B cell (primary cell): ENCODE results near the gene CASZ1. TPM values are rescaled to one million over a fixed set of nuclear protein-coding genes. Genes with fewer than 3 reads are reported as not detected.

Source experiments
- ATAC-seq: fragments of 200-7000 bp; cut with Tn5 transposase; one replicate; pipeline ENCODE4 v1.10.0; 2021; ENCODE audit warnings: low read depth, mild to moderate bottlenecking, moderate number of reproducible peaks, moderate library complexity
- CTCF ChIA-PET: fragments of 350-600 bp; sonication (Branson Sonifier 250); formaldehyde crosslinking; loops from one replicate; lab custom pipeline; 2021; ENCODE audit warnings: antibody characterized with exemption, inconsistent platforms; lab: Charles Lee
- POLR2A ChIA-PET: fragments of 350-600 bp; sonication (Branson Sonifier 250); formaldehyde crosslinking; loops from one replicate; lab custom pipeline; 2021; ENCODE audit warnings: antibody characterized with exemption; lab: Charles Lee
- DNase-seq: peaks from one replicate; pipeline ENCODE4 v3.0.0; 2013
- H2AFZ ChIP-seq: 2 replicates; pipeline ENCODE4 v1.6.1; 2012; ENCODE audit warnings: mild to moderate bottlenecking, low read depth, low read length; ENCODE audit not compliant: insufficient read depth, poor library complexity, severe bottlenecking
- H3K27ac ChIP-seq, 2 donors: 1 replicate in 1 of 2; 2 replicates in 1 of 2; pipeline ENCODE4 v1.5.1; 2012 to 2013; ENCODE audit warnings: low read length in 2 of 2, mild to moderate bottlenecking in 2 of 2, moderate library complexity in 1 of 2
- H3K27me3 ChIP-seq, 4 experiments: fragments of 200-600 bp in 1 of 4; sonication (generic) in 1 of 4; replicated peaks in 1 of 4; 1 replicate in 2 of 4; 2 replicates in 2 of 4; pipeline versions ENCODE4 v1.6.1 to v1.7.0; 2013 to 2016; ENCODE audit warnings: low read length in 3 of 4, mild to moderate bottlenecking in 2 of 4, mixed read lengths in 1 of 4, moderate library complexity in 1 of 4; ENCODE audit not compliant: insufficient read depth in 4 of 4, control insufficient read depth in 3 of 4; ENCODE audit errors: control extremely low read depth in 1 of 4
- H3K36me3 ChIP-seq, 2 experiments: replicated peaks in 1 of 2; 1 replicate in 1 of 2; 2 replicates in 1 of 2; pipeline versions ENCODE4 v1.6.1 to v1.7.1; 2013; ENCODE audit warnings: low read length in 1 of 2; ENCODE audit not compliant: insufficient read depth in 2 of 2, control insufficient read depth in 1 of 2; ENCODE audit errors: control extremely low read depth in 1 of 2, extremely low read depth in 1 of 2
- H3K4me1 ChIP-seq, 2 donors: fragments of 200-600 bp in 1 of 2; sonication (generic) in 1 of 2; 1 replicate in 1 of 2; 2 replicates in 1 of 2; pipeline versions ENCODE4 v1.5.1 to v1.6.1; 2013 to 2017; ENCODE audit warnings: low read length in 2 of 2; ENCODE audit not compliant: control insufficient read depth in 2 of 2, insufficient read depth in 2 of 2
- H3K4me2 ChIP-seq: replicated peaks from 2 replicates; pipeline ENCODE3; 2012; ENCODE audit warnings: mild to moderate bottlenecking, low read depth, low read length; ENCODE audit not compliant: poor library complexity, severe bottlenecking
- H3K4me3 ChIP-seq, 5 experiments: fragments of 200-600 bp in 1 of 5; sonication (generic) in 1 of 5; 1 replicate in 3 of 5; 2 replicates in 2 of 5; pipeline versions ENCODE4 v1.5.1 to v1.7.0; 2011 to 2016; ENCODE audit warnings: low read length in 4 of 5, mild to moderate bottlenecking in 4 of 5, low read depth in 2 of 5, control low read depth in 1 of 5, moderate library complexity in 1 of 5; ENCODE audit not compliant: insufficient read depth in 1 of 5; ENCODE audit errors: control extremely low read depth in 1 of 5, extremely low read depth in 1 of 5
- H3K79me2 ChIP-seq: fragments of 200-600 bp; sonication (generic); one replicate; pipeline ENCODE4 v1.6.0; 2016; ENCODE audit warnings: low read length; ENCODE audit not compliant: control insufficient read depth, insufficient read depth
- H3K9ac ChIP-seq: fragments of 200-600 bp; sonication (generic); 2 replicates; pipeline ENCODE4 v1.6.1; 2017; ENCODE audit warnings: mild to moderate bottlenecking, low read length, moderate library complexity
- H3K9me3 ChIP-seq, 3 donors: one replicate each; pipeline versions ENCODE4 v1.6.1 to v1.7.1; 2013; ENCODE audit warnings: low read length in 2 of 3; ENCODE audit not compliant: control insufficient read depth in 2 of 3, insufficient read depth in 1 of 3; ENCODE audit errors: control extremely low read depth in 1 of 3
- H4K20me1 ChIP-seq: 2 replicates; pipeline ENCODE4 v1.6.0; 2012; ENCODE audit warnings: mild to moderate bottlenecking, low read length; ENCODE audit not compliant: insufficient read depth, control insufficient read depth, poor library complexity, severe bottlenecking
- H3K27ac Mint-ChIP-seq: one replicate; pipeline ENCODE4 v1.8.0; 2021; ENCODE audit warnings: mixed read lengths
- H3K27me3 Mint-ChIP-seq: one replicate; pipeline ENCODE4 v1.8.0; 2021; ENCODE audit warnings: mixed read lengths
- H3K4me1 Mint-ChIP-seq: one replicate; pipeline ENCODE4 v1.8.0; 2021; ENCODE audit warnings: mixed read lengths
- H3K4me3 Mint-ChIP-seq: one replicate; pipeline ENCODE4 v1.8.0; 2021; ENCODE audit warnings: mixed read lengths
- H3K9me3 Mint-ChIP-seq: one replicate; pipeline ENCODE4 v1.8.0; 2022; ENCODE audit warnings: mixed read lengths; ENCODE audit not compliant: insufficient read depth
- EZH2 ChIP-seq: IDR thresholded peaks from 2 replicates; pipeline ENCODE4 v1.6.1; 2012; ENCODE audit warnings: borderline replicate concordance, low read depth, mild to moderate bottlenecking, moderate library complexity, low read length; ENCODE audit not compliant: insufficient read depth, poor library complexity, severe bottlenecking
- WGBS: methylation state at CpG from one replicate; pipeline ENCODE4 v1.1.5; 2013; ENCODE audit warnings: missing lambda C conversion rate; ENCODE audit not compliant: insufficient coverage; 5-methylcytosine and 5-hydroxymethylcytosine counted together
- intact Hi-C: fragments of 100-400 bp; cut with micrococcal nuclease; formaldehyde crosslinking; loops from one replicate; pipeline ENCODE4 v1.10.0; 2022
- polyA plus RNA-seq: library from polyadenylated mRNA; depleted of rRNA; stranded (reverse); fragments of >200 nt; gene quantifications from 2 replicates; pipeline ENCODE4 v1.2.3, GENCODE V29; 2012
- total RNA-seq, 2 donors: library from RNA; stranded (reverse); fragments of 120-200 nt in 1 of 2; gene quantifications; 1 replicate in 1 of 2; 2 replicates in 1 of 2; pipeline versions ENCODE4 v1.2.3 to v1.2.4, GENCODE V29; 2013 to 2022
- TF ChIP-seq, protein P1 (sequence below): fragments of 200-600 bp; IDR thresholded peaks from one replicate; pipeline ENCODE4 v1.8.0; 2022; ENCODE audit warnings: antibody characterized with exemption, mild to moderate bottlenecking

Gene CASZ1
- total and polyA plus RNA-seq, 2 donors (not counting 1 experiment from before 2014, with no cell fraction given), result 9.5 to 27.2 TPM

GRCh38 chr1:10615932-10616671 lies 180.3 kb downstream of the CASZ1 start:
- Histone ChIP-seq H2AFZ (no peak overlapping the region), H3K79me2 (no peaks in the 10 kb centered on the region), H3K27me3 (no peaks in the 10 kb centered on the region), H3K36me3 (peaks cover 0 to 4% of the 10 kb centered on the region in 2 experiments), H4K20me1 (peaks cover 10% of the 10 kb centered on the region), H3K27ac (no peak overlapping the region), H3K4me2 (no peak overlapping the region), H3K4me1 (no peaks in the 10 kb centered on the region), H3K9ac (no peak overlapping the region), H3K4me3 (no peak overlapping the region), H3K9me3 (no peaks in the 10 kb centered on the region)
- DNase-seq (no peak), ATAC-seq (no peak)
- 98% methylated on average over 24 of the region's 27 CpGs for WGBS
- H3K9me3 Mint-ChIP-seq, result no peaks in the 10 kb centered on the region
- H3K27ac Mint-ChIP-seq, result no peak overlapping the region
- TF ChIP-seq, protein P1, sequence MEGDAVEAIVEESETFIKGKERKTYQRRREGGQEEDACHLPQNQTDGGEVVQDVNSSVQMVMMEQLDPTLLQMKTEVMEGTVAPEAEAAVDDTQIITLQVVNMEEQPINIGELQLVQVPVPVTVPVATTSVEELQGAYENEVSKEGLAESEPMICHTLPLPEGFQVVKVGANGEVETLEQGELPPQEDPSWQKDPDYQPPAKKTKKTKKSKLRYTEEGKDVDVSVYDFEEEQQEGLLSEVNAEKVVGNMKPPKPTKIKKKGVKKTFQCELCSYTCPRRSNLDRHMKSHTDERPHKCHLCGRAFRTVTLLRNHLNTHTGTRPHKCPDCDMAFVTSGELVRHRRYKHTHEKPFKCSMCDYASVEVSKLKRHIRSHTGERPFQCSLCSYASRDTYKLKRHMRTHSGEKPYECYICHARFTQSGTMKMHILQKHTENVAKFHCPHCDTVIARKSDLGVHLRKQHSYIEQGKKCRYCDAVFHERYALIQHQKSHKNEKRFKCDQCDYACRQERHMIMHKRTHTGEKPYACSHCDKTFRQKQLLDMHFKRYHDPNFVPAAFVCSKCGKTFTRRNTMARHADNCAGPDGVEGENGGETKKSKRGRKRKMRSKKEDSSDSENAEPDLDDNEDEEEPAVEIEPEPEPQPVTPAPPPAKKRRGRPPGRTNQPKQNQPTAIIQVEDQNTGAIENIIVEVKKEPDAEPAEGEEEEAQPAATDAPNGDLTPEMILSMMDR, result no peak
- TF ChIP-seq EZH2, result no peak
- H3K4me3 Mint-ChIP-seq, result no peak overlapping the region
- no peaks in the 10 kb centered on the region for H3K27me3 Mint-ChIP-seq
- ChIA-PET CTCF (no interaction called here), POLR2A (no interaction called here)
- H3K4me1 Mint-ChIP-seq, result peaks cover 2% of the 10 kb centered on the region
- intact Hi-C loops, result no loop called here

DNA sequence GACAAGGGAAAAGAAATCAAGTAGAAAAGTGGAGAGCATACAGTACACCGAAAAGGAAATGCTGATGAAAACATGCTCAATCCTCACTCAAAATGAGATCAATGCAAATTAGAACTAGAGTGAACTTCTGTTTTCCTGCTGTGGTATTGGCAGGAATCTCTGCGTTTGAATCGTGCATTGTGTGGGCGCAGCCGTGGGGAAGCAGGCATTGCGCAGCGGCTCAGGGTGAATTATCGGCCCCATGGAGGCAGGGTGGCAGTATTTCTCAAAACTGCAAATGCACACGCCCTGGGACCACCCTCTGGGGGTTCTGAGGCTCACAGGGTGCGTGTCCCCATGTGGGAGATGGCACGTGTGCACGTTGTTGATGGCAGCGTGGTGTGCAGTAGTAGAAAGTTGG lies 181.1 kb downstream of the CASZ1 start:
- H3K27me3 ChIP-seq, result no peaks in the 10 kb centered on the region
- no peak for TF ChIP-seq EZH2
- TF ChIP-seq, protein P1, result no peak
- no peak for DNase-seq
- no peaks in the 10 kb centered on the region for H3K27me3 Mint-ChIP-seq
- H3K4me2 ChIP-seq, result no peak overlapping the region
- H3K4me3 Mint-ChIP-seq, result no peak overlapping the region
- H3K9me3 ChIP-seq, result no peaks in the 10 kb centered on the region
- no peak overlapping the region for H3K27ac Mint-ChIP-seq
- H3K9ac ChIP-seq, result no peak overlapping the region
- H3K27ac ChIP-seq, result no peak overlapping the region
- no peaks in the 10 kb centered on the region for H3K4me1 ChIP-seq
- no peaks in the 10 kb centered on the region for H3K9me3 Mint-ChIP-seq
- ChIA-PET CTCF (no interaction called here), POLR2A (no interaction called here)
- H3K36me3 ChIP-seq, result peaks cover 0 to 4% of the 10 kb centered on the region in 2 experiments
- no peak for ATAC-seq
- H3K79me2 ChIP-seq, result no peaks in the 10 kb centered on the region
- WGBS, result 86% methylated on average over 12 of the region's 13 CpGs
- H2AFZ ChIP-seq, result no peak overlapping the region
- H3K4me3 ChIP-seq, result no peak overlapping the region
- H4K20me1 ChIP-seq, result peaks cover 10% of the 10 kb centered on the region
- H3K4me1 Mint-ChIP-seq, result peaks cover 2% of the 10 kb centered on the region
- intact Hi-C loops, result no loop called here
